Skeletal muscle satellite cell (primary cell): ENCODE data around the gene SMCO2.

Source experiments
- H3K27me3 ChIP-seq: 2 replicates; pipeline ENCODE4 v1.7.0; 2013; ENCODE audit warnings: low read length; ENCODE audit not compliant: control insufficient read depth, insufficient read depth
- H3K36me3 ChIP-seq: 2 replicates; pipeline ENCODE4 v1.7.0; 2013; ENCODE audit warnings: mild to moderate bottlenecking, control low read depth, low read length; ENCODE audit not compliant: insufficient read depth
- H3K4me1 ChIP-seq: 2 replicates; pipeline ENCODE4 v1.7.0; 2013; ENCODE audit warnings: low read length; ENCODE audit not compliant: control insufficient read depth, insufficient read depth
- H3K4me2 ChIP-seq: 2 replicates; pipeline ENCODE4 v1.7.0; 2013; ENCODE audit warnings: mild to moderate bottlenecking, low read length
- H3K4me3 ChIP-seq: 2 replicates; pipeline ENCODE4 v1.7.0; 2013; ENCODE audit warnings: low read length
- H3K9ac ChIP-seq: 2 replicates; pipeline ENCODE4 v1.7.0; 2013; ENCODE audit warnings: mild to moderate bottlenecking, low read depth, low read length, moderate library complexity
- H3K9me3 ChIP-seq: replicated peaks from 2 replicates; pipeline ENCODE4 v1.7.0; 2013; ENCODE audit warnings: mild to moderate bottlenecking, control low read depth, low read length

The SMCO2 gene

DNA sequence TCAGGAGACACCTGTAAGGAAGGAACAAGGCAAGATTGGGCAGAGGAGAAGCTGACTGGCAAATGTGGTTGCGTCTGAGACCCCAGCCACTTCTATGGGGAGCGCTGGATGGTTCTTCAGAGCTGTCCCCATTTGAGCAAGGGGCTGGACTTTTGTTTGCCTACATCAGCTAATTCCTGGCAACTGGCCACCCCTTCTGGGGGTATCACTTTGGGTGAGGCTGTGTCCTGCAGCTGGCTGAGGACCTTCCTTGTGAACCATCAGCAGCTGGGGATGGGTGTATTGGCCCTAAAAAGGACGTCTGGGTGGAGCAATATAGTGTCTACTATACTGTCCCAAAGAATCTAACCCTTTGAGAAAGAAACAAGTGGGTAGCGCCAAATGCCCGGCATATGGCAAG is 101.1 kb downstream of the SMCO2 start:
- no peaks in the 10 kb centered on the region for H3K36me3 ChIP-seq
- no peak overlapping the region for H3K9ac ChIP-seq
- no peaks in the 10 kb centered on the region for H3K9me3 ChIP-seq
- no peak overlapping the region for H3K4me2 ChIP-seq
- peaks cover 80% of the 10 kb centered on the region for H3K4me1 ChIP-seq
- no peak overlapping the region for H3K4me3 ChIP-seq
- H3K27me3 ChIP-seq: no peaks in the 10 kb centered on the region

DNA sequence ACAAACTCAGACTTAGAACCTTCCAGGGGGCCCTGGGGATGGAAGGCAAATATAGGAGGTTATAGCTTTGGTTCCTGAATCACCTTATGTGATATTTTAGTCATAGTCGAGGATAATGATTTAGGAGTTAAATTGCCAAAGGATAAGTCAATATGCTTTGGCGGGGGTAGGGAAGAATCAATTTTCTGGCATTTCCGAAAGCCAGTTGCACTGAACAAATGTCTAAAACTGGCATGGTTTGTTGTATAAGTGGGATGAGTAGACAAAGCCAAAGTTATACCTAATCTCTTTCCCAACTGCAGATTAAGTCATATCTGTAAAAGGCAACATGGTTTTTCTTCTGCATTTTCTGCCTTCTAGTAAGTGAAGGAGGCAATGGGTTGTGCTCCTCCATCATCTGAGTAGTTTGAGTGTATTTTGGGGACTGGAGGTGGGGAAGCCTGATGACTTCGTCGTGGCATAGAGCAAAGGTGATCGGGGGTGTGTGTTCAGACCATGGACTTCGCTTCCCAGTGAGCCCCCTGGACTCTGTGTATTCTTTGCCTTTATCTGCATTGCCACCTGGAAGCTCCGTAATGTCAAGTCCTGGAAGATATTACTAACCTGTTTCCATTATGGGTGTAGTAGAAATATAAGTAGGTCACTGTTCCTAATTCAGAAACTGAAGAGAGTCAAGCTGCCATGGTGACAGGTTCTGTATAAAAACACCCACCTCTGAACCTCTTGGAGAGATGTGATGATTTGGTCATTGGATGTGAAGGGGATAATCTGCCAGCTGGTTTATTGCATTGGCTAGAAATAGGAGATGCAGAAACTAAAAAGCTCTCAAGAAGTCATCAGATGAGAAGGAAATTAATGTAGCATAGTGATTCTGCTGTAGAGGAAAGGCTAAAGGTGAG is 102.0 kb downstream of the SMCO2 start:
- H3K4me2 ChIP-seq: peak overlapping the region; percentile 71
- peak overlapping the region; percentile 44 for H3K4me3 ChIP-seq
- H3K9ac ChIP-seq: peak overlapping the region; percentile 53
- H3K27me3 ChIP-seq: no peaks in the 10 kb centered on the region
- H3K4me1 ChIP-seq: peaks cover 81% of the 10 kb centered on the region
- no peaks in the 10 kb centered on the region for H3K36me3 ChIP-seq
- no peaks in the 10 kb centered on the region for H3K9me3 ChIP-seq

DNA sequence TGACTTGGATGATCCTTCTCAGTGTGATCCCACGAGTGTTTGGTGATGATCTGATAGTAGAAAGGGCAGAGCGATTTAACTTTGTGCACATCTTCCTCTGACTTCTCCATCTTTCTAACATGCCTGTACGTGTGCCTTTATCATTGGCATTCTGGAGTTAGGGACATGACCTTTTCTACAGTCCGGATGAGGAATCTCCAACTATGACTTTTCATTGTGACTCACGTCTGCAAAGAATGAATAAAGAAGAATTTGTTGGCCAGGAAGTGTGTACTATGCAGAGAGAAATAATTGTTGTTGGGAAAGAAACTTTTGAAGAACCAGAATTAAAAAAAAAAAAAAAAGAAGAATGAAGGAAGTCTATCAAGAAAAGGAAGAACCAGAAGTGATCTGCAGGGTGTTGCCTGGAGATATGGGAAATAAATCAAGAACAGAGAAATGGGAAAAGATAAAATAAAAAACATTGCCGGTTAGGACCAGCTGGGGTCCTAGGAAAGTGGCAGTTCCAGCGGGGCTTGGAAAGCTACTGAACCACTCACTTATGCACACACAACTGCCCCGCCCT is 102.8 kb downstream of the SMCO2 start:
- Histone ChIP-seq H3K36me3 (no peaks in the 10 kb centered on the region), H3K27me3 (no peaks in the 10 kb centered on the region), H3K9me3 (no peaks in the 10 kb centered on the region), H3K4me1 (peaks cover 87% of the 10 kb centered on the region), H3K9ac (peak overlapping the region; percentile 80), H3K4me3 (peak overlapping the region; percentile 55), H3K4me2 (peak overlapping the region; percentile 79)

DNA sequence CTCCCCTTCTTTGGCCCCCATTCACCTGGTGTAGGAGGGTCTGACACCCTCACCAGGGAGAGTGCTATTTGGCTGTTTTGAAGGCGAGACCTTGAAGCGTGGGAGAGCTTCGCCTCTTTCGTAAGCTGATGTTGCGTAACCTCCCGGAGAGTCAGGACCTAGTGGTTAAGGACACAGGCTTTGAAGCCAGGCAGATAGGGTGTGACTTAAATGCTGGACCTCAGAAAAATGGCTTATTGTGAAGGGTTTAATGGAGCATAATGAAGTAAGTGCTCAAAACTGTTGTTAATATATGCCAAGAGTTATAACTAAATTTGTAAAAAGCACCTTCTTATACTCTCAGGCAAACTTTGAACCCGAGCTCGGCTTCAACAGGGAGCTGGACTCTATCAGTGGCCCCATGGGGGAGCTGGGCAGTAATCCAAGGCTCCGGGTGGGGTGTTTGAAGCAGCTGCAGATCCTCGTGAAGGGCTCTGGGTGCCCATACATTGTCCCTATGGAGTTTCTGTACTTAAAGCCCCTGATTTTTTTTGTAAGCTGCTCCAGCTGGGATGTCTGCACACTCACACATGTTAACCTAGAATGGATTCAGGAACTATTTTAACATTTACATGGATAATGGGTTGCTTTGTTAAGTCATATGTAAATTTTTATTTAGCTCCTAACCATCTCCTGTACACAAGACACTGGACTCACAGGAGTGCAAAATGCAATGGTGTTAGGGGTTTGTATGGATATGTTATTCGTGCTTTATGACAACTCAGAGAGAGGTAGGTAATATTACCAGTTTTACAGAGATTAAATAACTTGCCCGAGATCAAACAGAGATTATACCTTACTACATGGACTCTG is 103.5 kb downstream of the SMCO2 start:
- peak overlapping the region; percentile 80 for H3K9ac ChIP-seq

DNA sequence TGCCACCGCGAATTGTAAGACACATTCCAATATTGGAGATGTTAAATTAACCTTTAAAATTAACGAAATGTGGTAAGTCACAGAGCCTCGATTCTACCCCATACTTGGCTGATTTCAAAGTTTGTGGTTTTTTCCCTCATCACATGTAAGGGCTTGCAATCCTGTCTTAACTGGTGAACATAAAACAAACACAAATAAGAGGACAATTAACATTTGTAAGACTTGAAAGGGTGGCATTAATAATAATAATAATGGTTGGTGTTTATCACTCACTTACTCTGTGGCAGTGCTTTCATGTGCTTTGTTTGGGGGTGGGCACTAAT is 104.1 kb downstream of the SMCO2 start:
- peak overlapping the region; percentile 79 for H3K4me2 ChIP-seq
- no peaks in the 10 kb centered on the region for H3K36me3 ChIP-seq
- H3K9ac ChIP-seq: peak overlapping the region; percentile 80
- peak overlapping the region; percentile 55 for H3K4me3 ChIP-seq
- H3K4me1 ChIP-seq: peaks cover 95% of the 10 kb centered on the region
- H3K9me3 ChIP-seq: no peaks in the 10 kb centered on the region
- no peaks in the 10 kb centered on the region for H3K27me3 ChIP-seq

More for the DNA sequence above, 103.5 kb downstream of the SMCO2 start:
- peak overlapping the region; percentile 79 for H3K4me2 ChIP-seq
- H3K9me3 ChIP-seq: no peaks in the 10 kb centered on the region
- peak overlapping the region; percentile 55 for H3K4me3 ChIP-seq
- H3K4me1 ChIP-seq: peaks cover 94% of the 10 kb centered on the region
- no peaks in the 10 kb centered on the region for H3K27me3 ChIP-seq
- H3K36me3 ChIP-seq: no peaks in the 10 kb centered on the region

DNA sequence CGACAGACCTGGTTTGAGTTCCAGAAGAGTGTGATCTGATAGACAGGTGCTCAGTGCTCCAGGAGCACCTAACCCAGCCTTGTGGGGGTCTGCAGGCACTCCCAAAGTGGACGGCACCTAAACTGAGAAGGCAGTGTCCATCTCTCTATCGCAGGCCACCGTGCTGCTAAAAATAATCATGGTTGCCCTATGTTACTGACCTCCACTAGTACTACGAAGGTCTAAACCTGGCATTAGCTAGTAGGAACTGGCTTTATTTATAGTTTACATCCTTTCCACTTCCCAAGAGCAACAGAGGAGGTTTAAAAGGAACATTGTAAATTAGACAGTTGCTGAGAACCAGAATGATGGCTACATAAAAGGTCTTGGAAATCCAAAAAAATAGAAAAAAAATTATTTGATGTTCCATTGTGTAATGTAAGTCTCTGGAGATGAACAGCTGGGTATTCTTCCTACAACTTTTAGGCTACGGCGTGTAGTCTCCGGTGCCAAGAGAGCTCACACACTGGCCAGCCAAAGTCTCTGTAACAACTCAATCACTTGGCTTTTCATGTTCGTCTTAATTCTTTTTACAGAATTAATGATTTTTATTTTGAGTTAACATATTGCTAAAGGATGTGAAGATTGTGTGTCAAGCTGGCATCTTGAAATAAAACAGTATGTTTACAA is 104.8 kb downstream of the SMCO2 start:
- no peaks in the 10 kb centered on the region for H3K36me3 ChIP-seq
- peak overlapping the region; percentile 35 for H3K4me3 ChIP-seq
- no peaks in the 10 kb centered on the region for H3K27me3 ChIP-seq
- peak overlapping the region; percentile 80 for H3K9ac ChIP-seq
- H3K4me2 ChIP-seq: peak overlapping the region; percentile 46
- H3K9me3 ChIP-seq: no peaks in the 10 kb centered on the region
- H3K4me1 ChIP-seq: peaks cover 95% of the 10 kb centered on the region
